Activated B cell treated with CpG ODN at 0.5 μM for 24 hours (primary cell): ENCODE measurements around the gene DIP2C. TPM values are rescaled to one million over a fixed set of nuclear protein-coding genes. Genes with fewer than 3 reads are reported as not detected.

Experiments
- ATAC-seq: fragments of 200-7000 bp; cut with Tn5 transposase; one replicate; pipeline ENCODE4 v1.10.0; 2021; ENCODE audit warnings: low read depth, mild to moderate bottlenecking, moderate library complexity
- CTCF ChIA-PET: fragments of 350-600 bp; sonication (Branson Sonifier 250); formaldehyde crosslinking; loops from one replicate; lab custom pipeline; 2021; ENCODE audit warnings: antibody characterized with exemption; lab: Charles Lee
- POLR2A ChIA-PET: fragments of 350-600 bp; sonication (Branson Sonifier 250); formaldehyde crosslinking; loops from one replicate; lab custom pipeline; 2021; ENCODE audit warnings: antibody characterized with exemption; lab: Charles Lee
- DNase-seq: peaks from one replicate; pipeline ENCODE4 v3.0.0; 2022
- H3K27ac Mint-ChIP-seq: one replicate; pipeline ENCODE4 v1.8.0; 2020; ENCODE audit warnings: mixed read lengths
- H3K27me3 Mint-ChIP-seq: one replicate; pipeline ENCODE4 v1.8.0; 2021; ENCODE audit warnings: mixed read lengths
- H3K36me3 Mint-ChIP-seq: one replicate; pipeline ENCODE4 v1.8.0; 2021; ENCODE audit warnings: low read depth, mixed read lengths
- H3K4me1 Mint-ChIP-seq: one replicate; pipeline ENCODE4 v1.8.0; 2021; ENCODE audit warnings: mixed read lengths
- H3K4me3 Mint-ChIP-seq: one replicate; pipeline ENCODE4 v1.8.0; 2020; ENCODE audit warnings: mild to moderate bottlenecking, mixed read lengths
- H3K9me3 Mint-ChIP-seq: one replicate; pipeline ENCODE4 v1.8.0; 2020; ENCODE audit warnings: mixed read lengths
- intact Hi-C: fragments of 100-400 bp; cut with micrococcal nuclease; formaldehyde crosslinking; loops from one replicate; pipeline ENCODE4 v1.15.1; 2024
- total RNA-seq: library from RNA; stranded (reverse); gene quantifications from 2 replicates; pipeline ENCODE4 v1.2.3, GENCODE V29; 2022
- TF ChIP-seq, protein P1 (sequence below): fragments of 200-600 bp; IDR thresholded peaks from one replicate; pipeline ENCODE4 v1.8.0; 2022; ENCODE audit warnings: antibody characterized with exemption, mild to moderate bottlenecking

Gene DIP2C
- total RNA-seq, 1 donor from 2014 or later, result 0.49 TPM

DNA sequence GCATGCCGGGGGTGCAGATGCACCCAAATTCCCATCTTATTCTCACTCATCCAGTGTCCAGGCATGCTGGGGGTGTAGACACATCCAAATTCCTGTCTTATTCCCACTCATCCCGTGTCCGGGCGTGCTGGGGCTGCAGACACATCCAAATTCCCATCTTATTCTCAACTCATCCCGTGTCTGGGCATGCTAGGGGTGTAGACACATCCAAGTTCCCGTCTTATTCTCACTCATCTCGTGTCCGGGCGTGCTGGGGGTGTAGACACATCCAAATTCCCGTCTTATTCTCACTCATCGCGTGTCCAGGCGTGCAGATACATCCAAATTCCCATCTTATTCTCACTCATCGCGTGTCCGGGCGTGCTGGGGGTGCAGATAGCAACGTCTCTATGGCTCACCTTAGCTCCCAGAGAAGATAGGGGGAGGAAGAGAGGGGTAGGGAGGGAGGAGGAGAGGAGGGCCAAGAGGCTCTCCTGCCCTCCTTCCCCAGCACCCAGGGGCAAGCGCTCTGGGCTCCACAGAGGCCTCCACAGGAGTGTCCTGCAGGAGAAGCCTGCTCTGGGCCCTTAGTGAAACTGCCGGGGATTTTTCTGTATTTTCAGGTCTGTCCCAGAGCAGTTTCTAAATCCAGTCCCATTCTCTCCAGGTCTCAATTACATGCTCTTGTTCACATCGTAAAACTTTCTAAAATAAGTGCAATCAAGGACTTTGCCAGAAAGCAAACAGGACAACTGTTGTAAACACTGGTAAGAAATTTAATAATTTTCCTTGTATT lies 210.8 kb downstream of the DIP2C start:
- DNase-seq (no peak), ATAC-seq (no peak)
- H3K36me3 Mint-ChIP-seq, result no peaks in the 10 kb centered on the region
- H3K9me3 Mint-ChIP-seq, result no peaks in the 10 kb centered on the region
- intact Hi-C loops, result no loop called here
- ChIA-PET POLR2A (interaction anchor here (0.7 kb wide), 1 partner anchor 455 kb away, joined by 4 read pairs; no protein-coding TSS in a partner anchor), CTCF (no interaction called here)
- no peak overlapping the region for H3K4me3 Mint-ChIP-seq
- peaks cover 10% of the 10 kb centered on the region for H3K27me3 Mint-ChIP-seq
- TF ChIP-seq, protein P1, sequence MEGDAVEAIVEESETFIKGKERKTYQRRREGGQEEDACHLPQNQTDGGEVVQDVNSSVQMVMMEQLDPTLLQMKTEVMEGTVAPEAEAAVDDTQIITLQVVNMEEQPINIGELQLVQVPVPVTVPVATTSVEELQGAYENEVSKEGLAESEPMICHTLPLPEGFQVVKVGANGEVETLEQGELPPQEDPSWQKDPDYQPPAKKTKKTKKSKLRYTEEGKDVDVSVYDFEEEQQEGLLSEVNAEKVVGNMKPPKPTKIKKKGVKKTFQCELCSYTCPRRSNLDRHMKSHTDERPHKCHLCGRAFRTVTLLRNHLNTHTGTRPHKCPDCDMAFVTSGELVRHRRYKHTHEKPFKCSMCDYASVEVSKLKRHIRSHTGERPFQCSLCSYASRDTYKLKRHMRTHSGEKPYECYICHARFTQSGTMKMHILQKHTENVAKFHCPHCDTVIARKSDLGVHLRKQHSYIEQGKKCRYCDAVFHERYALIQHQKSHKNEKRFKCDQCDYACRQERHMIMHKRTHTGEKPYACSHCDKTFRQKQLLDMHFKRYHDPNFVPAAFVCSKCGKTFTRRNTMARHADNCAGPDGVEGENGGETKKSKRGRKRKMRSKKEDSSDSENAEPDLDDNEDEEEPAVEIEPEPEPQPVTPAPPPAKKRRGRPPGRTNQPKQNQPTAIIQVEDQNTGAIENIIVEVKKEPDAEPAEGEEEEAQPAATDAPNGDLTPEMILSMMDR, result no peak
- H3K27ac Mint-ChIP-seq, result no peak overlapping the region
- H3K4me1 Mint-ChIP-seq, result peaks cover 2% of the 10 kb centered on the region

DNA sequence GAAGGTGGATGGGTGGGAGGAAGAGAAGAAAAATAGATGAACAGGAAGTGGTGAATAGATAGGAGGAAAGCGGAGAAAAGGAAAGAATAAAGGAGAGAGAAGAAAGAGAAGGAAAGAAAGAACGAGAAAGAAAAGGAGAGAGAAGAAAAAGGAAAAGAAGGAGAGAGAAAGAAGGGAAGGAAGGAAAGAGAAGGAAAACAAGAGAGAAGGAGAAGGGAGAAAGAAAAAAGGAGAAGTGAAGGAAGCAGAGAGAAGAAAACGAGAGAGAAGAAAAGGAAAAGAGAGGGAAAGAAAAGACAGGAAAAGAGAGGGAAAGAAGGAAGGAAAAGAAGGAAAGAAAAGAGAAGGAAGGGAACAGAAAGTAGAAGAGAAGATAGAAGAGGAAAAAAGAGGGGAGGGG lies 211.8 kb downstream of the DIP2C start:
- POLR2A ChIA-PET, result no interaction called here
- CTCF ChIA-PET, result no interaction called here
- DNase-seq (no peak), ATAC-seq (no peak)
- H3K36me3 Mint-ChIP-seq, result no peaks in the 10 kb centered on the region
- intact Hi-C loops, result no loop called here
- peaks cover 15% of the 10 kb centered on the region for H3K27me3 Mint-ChIP-seq
- H3K4me3 Mint-ChIP-seq, result no peak overlapping the region
- no peak overlapping the region for H3K27ac Mint-ChIP-seq
- H3K4me1 Mint-ChIP-seq, result peaks cover 2% of the 10 kb centered on the region
- no peaks in the 10 kb centered on the region for H3K9me3 Mint-ChIP-seq
- TF ChIP-seq, protein P1, result no peak

GRCh38 chr10:476455-476780 lies 213.1 kb downstream of the DIP2C start:
- POLR2A ChIA-PET, result no interaction called here
- TF ChIP-seq, protein P1, result no peak
- CTCF ChIA-PET, result no interaction called here
- Mint-ChIP-seq H3K4me1 (peaks cover 2% of the 10 kb centered on the region), H3K36me3 (no peaks in the 10 kb centered on the region), H3K27me3 (peaks cover 15% of the 10 kb centered on the region), H3K27ac (no peak overlapping the region), H3K4me3 (no peak overlapping the region), H3K9me3 (no peaks in the 10 kb centered on the region)
- intact Hi-C loops, result no loop called here
- DNase-seq (no peak), ATAC-seq (no peak)

DNA sequence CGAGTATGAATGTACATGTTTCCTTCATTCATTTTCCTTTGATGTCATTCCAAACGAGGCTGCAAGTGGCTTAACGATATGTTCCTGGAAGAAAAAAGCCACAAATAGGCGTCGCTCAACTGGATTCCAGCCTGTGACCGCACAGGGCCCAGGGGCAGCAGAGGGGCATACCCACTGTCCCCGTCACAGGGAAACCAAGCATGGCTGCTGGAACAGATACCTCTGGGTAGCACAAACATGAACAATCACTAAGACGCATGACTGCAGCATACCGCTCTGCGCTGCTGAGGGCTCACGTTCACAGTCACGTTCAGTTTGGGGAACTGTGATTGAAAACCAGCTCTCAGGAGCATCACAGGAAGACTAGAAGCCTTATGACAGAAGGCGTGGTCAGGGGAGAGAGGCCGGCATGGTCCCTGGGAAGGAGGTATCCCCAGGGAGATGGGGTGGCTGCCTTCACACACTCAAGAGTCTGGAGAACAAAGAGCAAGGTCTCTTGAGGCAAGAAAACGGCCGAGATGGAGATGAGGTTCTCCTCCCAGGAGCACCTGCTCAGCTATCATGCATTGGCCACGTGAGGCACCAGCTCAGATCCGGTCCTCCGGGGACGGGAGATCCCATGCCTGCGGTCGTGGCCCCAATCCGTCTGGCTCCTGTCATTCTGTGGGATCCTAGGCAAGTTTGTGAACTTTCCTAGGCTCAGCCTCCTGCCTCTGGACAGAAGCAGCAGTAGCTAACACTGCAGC lies 213.6 kb downstream of the DIP2C start:
- POLR2A ChIA-PET, result no interaction called here
- H3K36me3 Mint-ChIP-seq, result no peaks in the 10 kb centered on the region
- no peaks in the 10 kb centered on the region for H3K9me3 Mint-ChIP-seq
- H3K4me1 Mint-ChIP-seq, result peaks cover 2% of the 10 kb centered on the region
- TF ChIP-seq, protein P1, result no peak
- no peak for ATAC-seq
- H3K4me3 Mint-ChIP-seq, result no peak overlapping the region
- CTCF ChIA-PET, result no interaction called here
- no peak overlapping the region for H3K27ac Mint-ChIP-seq
- DNase-seq, result no peak
- intact Hi-C loops, result no loop called here
- H3K27me3 Mint-ChIP-seq, result peaks cover 15% of the 10 kb centered on the region

GRCh38 chr10:474946-475345 lies 214.5 kb downstream of the DIP2C start:
- Mint-ChIP-seq H3K4me1 (peaks cover 2% of the 10 kb centered on the region), H3K4me3 (no peak overlapping the region), H3K9me3 (no peaks in the 10 kb centered on the region), H3K27ac (no peak overlapping the region), H3K36me3 (no peaks in the 10 kb centered on the region), H3K27me3 (peaks cover 15% of the 10 kb centered on the region)
- CTCF ChIA-PET, result no interaction called here
- TF ChIP-seq, protein P1, result no peak
- ATAC-seq, result no peak
- DNase-seq, result no peak
- POLR2A ChIA-PET, result no interaction called here
- intact Hi-C loops, result no loop called here
